GM23338 (cell line): Measurements from ENCODE around the gene SGCD.

Experiments
- CREB1 ChIP-seq: fragments of 250-450 bp; sonication (Bioruptor Pico); IDR thresholded peaks from 2 replicates; pipeline ENCODE4 v1.5.0; 2020; ENCODE audit warnings: low read depth, mild to moderate bottlenecking, moderate library complexity
- CTCF ChIP-seq, 2 experiments: fragments of 200-600 bp in 1 of 2; sonication (generic) in 1 of 2; conservative IDR thresholded peaks; 2 replicates each; pipeline versions ENCODE4 v1.5.1 to v1.6.1; 2016 to 2017; ENCODE audit warnings: antibody characterized with exemption in 2 of 2, low read depth in 2 of 2, mild to moderate bottlenecking in 2 of 2, moderate library complexity in 1 of 2
- ETS1 ChIP-seq: IDR thresholded peaks from 2 replicates; pipeline ENCODE4 v1.6.1; 2016; ENCODE audit warnings: antibody characterized with exemption
- EZH2 ChIP-seq: fragments of 200-600 bp; sonication (generic); IDR thresholded peaks from one replicate; pipeline ENCODE4 v1.8.0; 2017; ENCODE audit warnings: antibody characterized with exemption, mild to moderate bottlenecking, low read depth; ENCODE audit not compliant: unreplicated experiment
- EZH2phosphoT487 ChIP-seq: fragments of 200-600 bp; sonication (generic); IDR thresholded peaks from one replicate; pipeline ENCODE4 v1.8.1; 2018; ENCODE audit warnings: antibody characterized with exemption; ENCODE audit not compliant: unreplicated experiment
- JUNB ChIP-seq: IDR thresholded peaks from one replicate; pipeline ENCODE4 v1.6.1; 2016; ENCODE audit warnings: antibody characterized with exemption; ENCODE audit not compliant: unreplicated experiment
- NANOG ChIP-seq: IDR thresholded peaks from 2 replicates; pipeline ENCODE4 v1.6.1; 2016; ENCODE audit warnings: antibody characterized with exemption, borderline replicate concordance
- POLR2AphosphoS5 ChIP-seq: IDR thresholded peaks from 2 replicates; pipeline ENCODE4 v1.6.1; 2016; ENCODE audit warnings: antibody characterized with exemption, low read depth
- REST ChIP-seq: IDR thresholded peaks from one replicate; pipeline ENCODE4 v1.6.1; 2018; ENCODE audit warnings: antibody characterized with exemption; ENCODE audit not compliant: unreplicated experiment
- ZNF114 ChIP-seq: fragments of 250-450 bp; sonication (Bioruptor Pico); IDR thresholded peaks from 2 replicates; pipeline ENCODE4 v1.5.0; 2020; ENCODE audit warnings: mild to moderate bottlenecking, moderate library complexity
- ZNF462 ChIP-seq: fragments of 250-450 bp; sonication (Bioruptor Pico); IDR thresholded peaks from 2 replicates; pipeline ENCODE4 v1.5.0; 2020; ENCODE audit warnings: mild to moderate bottlenecking, moderate library complexity

GRCh38 chr5:156399323-156399722 is 72.4 kb downstream of the SGCD start:
- TF ChIP-seq CTCF (conservative IDR thresholded peaks at IDR 0.05; ENCODE audit: low read depth in 2 of 2) (no peak), JUNB (no peak), EZH2 (no peak), REST (no peak), POLR2AphosphoS5 (no peak), EZH2phosphoT487 (no peak), ETS1 (no peak), ZNF114 (no peak), CREB1 (CRISPR knock-in tag) (no peak), NANOG (no peak), ZNF462 (CRISPR knock-in tag) (no peak)
